Posterior vena cava (tissue), 2 donors: ENCODE measurements around the gene GPNMB. TPM values are rescaled to one million over a fixed set of nuclear protein-coding genes. Genes with fewer than 3 reads are reported as not detected.

Source experiments
- DNase-seq: peaks from one replicate; pipeline ENCODE4 v3.0.0-alpha.2; 2020; ENCODE audit warnings: low spot score
- intact Hi-C, 2 donors: fragments of 100-400 bp; cut with DNase I; formaldehyde crosslinking; loops; one replicate each; pipeline versions ENCODE4 v1.14.1 to v1.14.2; 2022 to 2023
- total RNA-seq, 2 donors: library from RNA; stranded (reverse); fragmentation: NEBNext Ultra II Directional; extraction: Animal tissue kit (Norgen Biotek cat#: 25700); gene quantifications; one replicate each; pipeline ENCODE4 v1.2.1, GENCODE V29; 2021
- donor health status: DM: yes; HTN: yes; CAD: no.
- donor health status: DM: yes; HTN: yes; CAD: no.

Gene GPNMB
- total RNA-seq, 2 donors from 2014 or later: 190 to 297 TPM

- intact Hi-C loops: no loop called here
- peak; percentile 88 for DNase-seq
These were observed 15.4 kb downstream of the GPNMB start for GRCh38 chr7:23261843-23262452.

- intact Hi-C loops: no loop called here
- no peak for DNase-seq
These were observed 18.4 kb downstream of the GPNMB start for GRCh38 chr7:23264916-23265458.

- no peak for DNase-seq
- intact Hi-C loops: no loop called here
These were observed 20.3 kb downstream of the GPNMB start for GRCh38 chr7:23266918-23267317.

GRCh38 chr7:23267357-23267756 lies 20.8 kb downstream of the GPNMB start:
- intact Hi-C loops: no loop called here
- DNase-seq: no peak

- intact Hi-C loops: no loop called here
These were observed 21.6 kb downstream of the GPNMB start for GRCh38 chr7:23268167-23268566.

GRCh38 chr7:23268746-23269145 lies 22.2 kb downstream of the GPNMB start:
- intact Hi-C loops: no loop called here

More at GRCh38 chr7:23268167-23268566, 21.6 kb downstream of the GPNMB start:
- DNase-seq: no peak

GRCh38 chr7:23272275-23272674 lies 25.7 kb downstream of the GPNMB start:
- intact Hi-C loops: loop anchor here in 1 of 2 donors (10.0 kb wide), 1 partner anchor 87 kb away; the partner anchor contains the start of gene NUP42
- no peak for DNase-seq

More at GRCh38 chr7:23268746-23269145, 22.2 kb downstream of the GPNMB start:
- DNase-seq: no peak

GRCh38 chr7:23273141-23273599 lies 26.6 kb downstream of the GPNMB start:
- peak; percentile 93 for DNase-seq
- intact Hi-C loops: loop anchor here in 1 of 2 donors (10.0 kb wide), 1 partner anchor 88 kb away; the partner anchor contains the start of gene NUP42

- intact Hi-C loops: loop anchor here in 1 of 2 donors (10.0 kb wide), 1 partner anchor 91 kb away; the partner anchor contains the start of gene NUP42
- DNase-seq: no peak
These were observed 29.3 kb downstream of the GPNMB start for GRCh38 chr7:23275912-23276311.

GRCh38 chr7:23276376-23276775 lies 29.8 kb downstream of the GPNMB start:
- intact Hi-C loops: loop anchor here in 1 of 2 donors (10.0 kb wide), 1 partner anchor 92 kb away; the partner anchor contains the start of gene NUP42
- DNase-seq: no peak

GRCh38 chr7:23276947-23277346 lies 30.4 kb downstream of the GPNMB start:
- DNase-seq: no peak
- intact Hi-C loops: loop anchor here in 1 of 2 donors (10.0 kb wide), 1 partner anchor 92 kb away; the partner anchor contains the start of gene NUP42

GRCh38 chr7:23277359-23277989 lies 30.9 kb downstream of the GPNMB start:
- intact Hi-C loops: loop anchor here in 1 of 2 donors (10.0 kb wide), 1 partner anchor 93 kb away; the partner anchor contains the start of gene NUP42
- DNase-seq: no peak

- no peak for DNase-seq
- intact Hi-C loops: loop anchor here in 1 of 2 donors (10.0 kb wide), 1 partner anchor 95 kb away; the partner anchor contains the start of gene NUP42
These were observed 33.4 kb downstream of the GPNMB start for GRCh38 chr7:23279819-23280525.

- DNase-seq: no peak
- intact Hi-C loops: no loop called here
These were observed 36.5 kb downstream of the GPNMB start for GRCh38 chr7:23283086-23283485.

- no peak for DNase-seq
- intact Hi-C loops: no loop called here
These were observed 38.3 kb downstream of the GPNMB start for GRCh38 chr7:23284871-23285270.

- no peak for DNase-seq
These were observed 39.4 kb downstream of the GPNMB start for GRCh38 chr7:23285657-23286646.

GRCh38 chr7:23287612-23288011 lies 41.0 kb downstream of the GPNMB start:
- intact Hi-C loops: no loop called here
- DNase-seq: no peak

More at GRCh38 chr7:23285657-23286646, 39.4 kb downstream of the GPNMB start:
- intact Hi-C loops: no loop called here

- intact Hi-C loops: no loop called here
- DNase-seq: no peak
These were observed 44.4 kb downstream of the GPNMB start for GRCh38 chr7:23290993-23291392.
